ENCODE data around the gene GNL3. TPM values are rescaled to one million over a fixed set of nuclear protein-coding genes. Genes with fewer than 3 reads are reported as not detected.
"Not testable (repeated sequence)": the region's sequence is repeated elsewhere in the genome, so short reads cannot be mapped to it uniquely, and the experiment has no call there.

The GNL3 gene
- total RNA-seq (2014; rRNA removed; shearing (Covaris generic)): 203 and 268 TPM in 2 replicates

GRCh38 chr3:52685709-52686691 is at the start of gene GNL3, which contains the start of gene PBRM1:
Gene GNL3 (plus strand): TSS chr3:52686032. CDS start chr3:52686093, 61 bp downstream.
Gene PBRM1 (minus strand): TSS chr3:52685913.
- DNase-seq (ENCODE audit: low read depth): peak; percentile 97

GRCh38 chr3:52636673-52637072 is 49.2 kb upstream of the GNL3 start:
- peak; percentile 61 for DNase-seq (ENCODE audit: low read depth)

- DNase-seq (ENCODE audit: low read depth): no peak
These were observed 40.3 kb upstream of the GNL3 start for GRCh38 chr3:52645549-52645948.

GRCh38 chr3:52649461-52650210 is 36.2 kb upstream of the GNL3 start:
- DNase-seq (ENCODE audit: low read depth): no peak

- no peak for DNase-seq (ENCODE audit: low read depth)
These were observed 35.4 kb upstream of the GNL3 start for GRCh38 chr3:52650439-52650838.

GRCh38 chr3:52651592-52651991 is 34.2 kb upstream of the GNL3 start:
- no peak for DNase-seq (ENCODE audit: low read depth)

- DNase-seq (ENCODE audit: low read depth): no peak
These were observed 29.9 kb upstream of the GNL3 start for GRCh38 chr3:52655895-52656294.

- no peak for DNase-seq (ENCODE audit: low read depth)
These were observed 25.8 kb upstream of the GNL3 start for GRCh38 chr3:52660046-52660445.

- no peak for DNase-seq (ENCODE audit: low read depth)
These were observed 22.7 kb upstream of the GNL3 start for GRCh38 chr3:52663098-52663497.

- peak; percentile 95 for DNase-seq (ENCODE audit: low read depth)
These were observed 15.0 kb upstream of the GNL3 start for GRCh38 chr3:52670621-52671521.

GRCh38 chr3:52671676-52672075 is 14.2 kb upstream of the GNL3 start:
- DNase-seq (ENCODE audit: low read depth): no peak

- not testable (repeated sequence) for DNase-seq (ENCODE audit: low read depth)
These were observed 9.6 kb upstream of the GNL3 start for GRCh38 chr3:52676201-52676600.

- no peak for DNase-seq (ENCODE audit: low read depth)
These were observed 7.3 kb upstream of the GNL3 start for GRCh38 chr3:52678265-52679198.

- no peak for DNase-seq (ENCODE audit: low read depth)
These were observed 6.7 kb upstream of the GNL3 start for GRCh38 chr3:52679199-52679538.

GRCh38 chr3:52679811-52680210 is 6.0 kb upstream of the GNL3 start:
- no peak for DNase-seq (ENCODE audit: low read depth)

GRCh38 chr3:52681596-52681995 is 4.2 kb upstream of the GNL3 start:
- DNase-seq (ENCODE audit: low read depth): no peak

- DNase-seq (ENCODE audit: low read depth): peak; percentile 71
These were observed 3.8 kb upstream of the GNL3 start for GRCh38 chr3:52682016-52682415.

- no peak for DNase-seq (ENCODE audit: low read depth)
These were observed 2.2 kb upstream of the GNL3 start for GRCh38 chr3:52683611-52684010.

- no peak for DNase-seq (ENCODE audit: low read depth)
These were observed 1.6 kb upstream of the GNL3 start for GRCh38 chr3:52684184-52684583.

- DNase-seq (ENCODE audit: low read depth): peak; percentile 83
These were observed 535 bp upstream of the GNL3 start for GRCh38 chr3:52685285-52685708.

Data from Daoy (cell line).